IMR-90 (cell line): Measurements from ENCODE around the gene FGFBP2.

Source experiments
- CTCF ChIP-seq: conservative IDR thresholded peaks from 2 replicates; pipeline ENCODE4 v1.5.1; 2012; ENCODE audit warnings: mild to moderate bottlenecking, low read depth, low read length, improper control_type of control experiment
- RAD21 ChIP-seq: IDR thresholded peaks from 2 replicates; pipeline ENCODE4 v1.6.1; 2012; ENCODE audit warnings: low read length, improper control_type of control experiment

- TF ChIP-seq CTCF (no peak), RAD21 (no peak)
Measured at GRCh38 chr4:15945516-15945915, 17.5 kb downstream of the FGFBP2 start.
